ENCODE results near the gene EXOC3. TPM values are rescaled to one million over a fixed set of nuclear protein-coding genes. Genes with fewer than 3 reads are reported as not detected.

The EXOC3 gene
- total RNA-seq, 1 experiment from 2014 or later: 60.1 TPM

GRCh38 chr5:448766-449090 is 5.8 kb downstream of the EXOC3 start:
- Mint-ChIP-seq H3K9me3 (peaks cover 8% of the 10 kb centered on the region), H3K4me3 (no peak overlapping the region), H3K27me3 (ENCODE audit: low read depth) (no peaks in the 10 kb centered on the region), H3K36me3 (peaks cover 72% of the 10 kb centered on the region), H3K4me1 (peaks cover 4% of the 10 kb centered on the region), H3K27ac (no peak overlapping the region)
- no peak for TF ChIP-seq RELA (CRISPR knock-in tag; IDR thresholded peaks at IDR 0.05; ENCODE audit: borderline replicate concordance)
- TF ChIP-seq SMAD3 (CRISPR knock-in tag; IDR thresholded peaks at IDR 0.05; ENCODE audit: borderline replicate concordance): no peak
- TF ChIP-seq ZNF423 (CRISPR knock-in tag; IDR thresholded peaks at IDR 0.05): no peak
- TF ChIP-seq NR3C1 (CRISPR knock-in tag; conservative IDR thresholded peaks at IDR 0.05; ENCODE audit: low read depth): no peak
- TF ChIP-seq, protein P1, sequence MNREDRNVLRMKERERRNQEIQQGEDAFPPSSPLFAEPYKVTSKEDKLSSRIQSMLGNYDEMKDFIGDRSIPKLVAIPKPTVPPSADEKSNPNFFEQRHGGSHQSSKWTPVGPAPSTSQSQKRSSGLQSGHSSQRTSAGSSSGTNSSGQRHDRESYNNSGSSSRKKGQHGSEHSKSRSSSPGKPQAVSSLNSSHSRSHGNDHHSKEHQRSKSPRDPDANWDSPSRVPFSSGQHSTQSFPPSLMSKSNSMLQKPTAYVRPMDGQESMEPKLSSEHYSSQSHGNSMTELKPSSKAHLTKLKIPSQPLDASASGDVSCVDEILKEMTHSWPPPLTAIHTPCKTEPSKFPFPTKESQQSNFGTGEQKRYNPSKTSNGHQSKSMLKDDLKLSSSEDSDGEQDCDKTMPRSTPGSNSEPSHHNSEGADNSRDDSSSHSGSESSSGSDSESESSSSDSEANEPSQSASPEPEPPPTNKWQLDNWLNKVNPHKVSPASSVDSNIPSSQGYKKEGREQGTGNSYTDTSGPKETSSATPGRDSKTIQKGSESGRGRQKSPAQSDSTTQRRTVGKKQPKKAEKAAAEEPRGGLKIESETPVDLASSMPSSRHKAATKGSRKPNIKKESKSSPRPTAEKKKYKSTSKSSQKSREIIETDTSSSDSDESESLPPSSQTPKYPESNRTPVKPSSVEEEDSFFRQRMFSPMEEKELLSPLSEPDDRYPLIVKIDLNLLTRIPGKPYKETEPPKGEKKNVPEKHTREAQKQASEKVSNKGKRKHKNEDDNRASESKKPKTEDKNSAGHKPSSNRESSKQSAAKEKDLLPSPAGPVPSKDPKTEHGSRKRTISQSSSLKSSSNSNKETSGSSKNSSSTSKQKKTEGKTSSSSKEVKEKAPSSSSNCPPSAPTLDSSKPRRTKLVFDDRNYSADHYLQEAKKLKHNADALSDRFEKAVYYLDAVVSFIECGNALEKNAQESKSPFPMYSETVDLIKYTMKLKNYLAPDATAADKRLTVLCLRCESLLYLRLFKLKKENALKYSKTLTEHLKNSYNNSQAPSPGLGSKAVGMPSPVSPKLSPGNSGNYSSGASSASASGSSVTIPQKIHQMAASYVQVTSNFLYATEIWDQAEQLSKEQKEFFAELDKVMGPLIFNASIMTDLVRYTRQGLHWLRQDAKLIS (CRISPR knock-in tag; IDR thresholded peaks at IDR 0.05; ENCODE audit: borderline replicate concordance): no peak
- TF ChIP-seq, protein P2, sequence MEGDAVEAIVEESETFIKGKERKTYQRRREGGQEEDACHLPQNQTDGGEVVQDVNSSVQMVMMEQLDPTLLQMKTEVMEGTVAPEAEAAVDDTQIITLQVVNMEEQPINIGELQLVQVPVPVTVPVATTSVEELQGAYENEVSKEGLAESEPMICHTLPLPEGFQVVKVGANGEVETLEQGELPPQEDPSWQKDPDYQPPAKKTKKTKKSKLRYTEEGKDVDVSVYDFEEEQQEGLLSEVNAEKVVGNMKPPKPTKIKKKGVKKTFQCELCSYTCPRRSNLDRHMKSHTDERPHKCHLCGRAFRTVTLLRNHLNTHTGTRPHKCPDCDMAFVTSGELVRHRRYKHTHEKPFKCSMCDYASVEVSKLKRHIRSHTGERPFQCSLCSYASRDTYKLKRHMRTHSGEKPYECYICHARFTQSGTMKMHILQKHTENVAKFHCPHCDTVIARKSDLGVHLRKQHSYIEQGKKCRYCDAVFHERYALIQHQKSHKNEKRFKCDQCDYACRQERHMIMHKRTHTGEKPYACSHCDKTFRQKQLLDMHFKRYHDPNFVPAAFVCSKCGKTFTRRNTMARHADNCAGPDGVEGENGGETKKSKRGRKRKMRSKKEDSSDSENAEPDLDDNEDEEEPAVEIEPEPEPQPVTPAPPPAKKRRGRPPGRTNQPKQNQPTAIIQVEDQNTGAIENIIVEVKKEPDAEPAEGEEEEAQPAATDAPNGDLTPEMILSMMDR (IDR thresholded peaks at IDR 0.05): no peak
- TF ChIP-seq, protein P3, sequence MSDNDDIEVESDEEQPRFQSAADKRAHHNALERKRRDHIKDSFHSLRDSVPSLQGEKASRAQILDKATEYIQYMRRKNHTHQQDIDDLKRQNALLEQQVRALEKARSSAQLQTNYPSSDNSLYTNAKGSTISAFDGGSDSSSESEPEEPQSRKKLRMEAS (CRISPR knock-in tag; IDR thresholded peaks at IDR 0.05): no peak
- TF ChIP-seq, protein P4, sequence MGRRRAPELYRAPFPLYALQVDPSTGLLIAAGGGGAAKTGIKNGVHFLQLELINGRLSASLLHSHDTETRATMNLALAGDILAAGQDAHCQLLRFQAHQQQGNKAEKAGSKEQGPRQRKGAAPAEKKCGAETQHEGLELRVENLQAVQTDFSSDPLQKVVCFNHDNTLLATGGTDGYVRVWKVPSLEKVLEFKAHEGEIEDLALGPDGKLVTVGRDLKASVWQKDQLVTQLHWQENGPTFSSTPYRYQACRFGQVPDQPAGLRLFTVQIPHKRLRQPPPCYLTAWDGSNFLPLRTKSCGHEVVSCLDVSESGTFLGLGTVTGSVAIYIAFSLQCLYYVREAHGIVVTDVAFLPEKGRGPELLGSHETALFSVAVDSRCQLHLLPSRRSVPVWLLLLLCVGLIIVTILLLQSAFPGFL (CRISPR knock-in tag; IDR thresholded peaks at IDR 0.05; ENCODE audit: borderline replicate concordance): no peak
- TF ChIP-seq ZNF281 (CRISPR knock-in tag; IDR thresholded peaks at IDR 0.05): no peak
- TF ChIP-seq GRHL2 (CRISPR knock-in tag; IDR thresholded peaks at IDR 0.05; ENCODE audit: insufficient replicate concordance, severe bottlenecking): no peak
- TF ChIP-seq TEAD1 (CRISPR knock-in tag; IDR thresholded peaks at IDR 0.05): no peak
- TF ChIP-seq SOX15 (CRISPR knock-in tag; IDR thresholded peaks at IDR 0.05): no peak
- TF ChIP-seq CBFB (CRISPR knock-in tag; IDR thresholded peaks at IDR 0.05; ENCODE audit: low read depth): no peak
- no peak for TF ChIP-seq ZBTB43 (CRISPR knock-in tag; IDR thresholded peaks at IDR 0.05)
- TF ChIP-seq, protein P5, sequence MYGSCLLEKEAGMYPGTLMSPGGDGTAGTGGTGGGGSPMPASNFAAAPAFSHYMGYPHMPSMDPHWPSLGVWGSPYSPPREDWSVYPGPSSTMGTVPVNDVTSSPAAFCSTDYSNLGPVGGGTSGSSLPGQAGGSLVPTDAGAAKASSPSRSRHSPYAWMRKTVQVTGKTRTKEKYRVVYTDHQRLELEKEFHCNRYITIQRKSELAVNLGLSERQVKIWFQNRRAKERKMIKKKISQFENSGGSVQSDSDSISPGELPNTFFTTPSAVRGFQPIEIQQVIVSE (CRISPR knock-in tag; IDR thresholded peaks at IDR 0.05; ENCODE audit: borderline replicate concordance): no peak
- no peak for TF ChIP-seq FOXP4 (CRISPR knock-in tag; IDR thresholded peaks at IDR 0.05)
- no peak for TF ChIP-seq KAT7 (CRISPR knock-in tag; IDR thresholded peaks at IDR 0.05; ENCODE audit: borderline replicate concordance)
- TF ChIP-seq USF1 (CRISPR knock-in tag; IDR thresholded peaks at IDR 0.05): no peak
- DNase-seq (ENCODE audit: low spot score) (no peak), ATAC-seq (no peak)
- POLR2A ChIA-PET: no interaction called here
- CTCF ChIA-PET: interaction anchor here (0.9 to 1.1 kb wide), 2 partner anchors 23 to 99 kb away, joined by 3 to 4 read pairs; no protein-coding TSS in a partner anchor

All from WTC11 (cell line).